Hepatocyte (in vitro differentiated cells): ENCODE results near the gene NACA2. TPM values are rescaled to one million over a fixed set of nuclear protein-coding genes. Genes with fewer than 3 reads are reported as not detected.
A peak's percentile ranks its signal among the peaks of the same experiment; 100 is the strongest.

Source experiments
- DNase-seq: peaks from one replicate; pipeline ENCODE4 v3.0.0-alpha.2; 2016; ENCODE audit warnings: low spot score
- H2AFZ ChIP-seq: fragments of 200-600 bp; sonication (generic); 2 replicates; pipeline ENCODE4 v1.6.0; 2016; ENCODE audit warnings: antibody characterized with exemption, mild to moderate bottlenecking
- H3K27ac ChIP-seq: fragments of 200-600 bp; sonication (generic); 2 replicates; pipeline ENCODE4 v1.5.1; 2016; ENCODE audit warnings: mild to moderate bottlenecking
- H3K27me3 ChIP-seq: fragments of 200-600 bp; sonication (generic); 2 replicates; pipeline ENCODE4 v1.6.1; 2016
- H3K36me3 ChIP-seq: fragments of 200-600 bp; sonication (generic); replicated peaks from 2 replicates; pipeline ENCODE4 v1.5.1; 2016; ENCODE audit warnings: low read depth; ENCODE audit not compliant: insufficient read depth
- H3K4me1 ChIP-seq: fragments of 200-600 bp; sonication (generic); 2 replicates; pipeline ENCODE4 v1.5.1; 2016; ENCODE audit warnings: mild to moderate bottlenecking, moderate library complexity; ENCODE audit not compliant: insufficient read depth
- H3K4me2 ChIP-seq: fragments of 200-600 bp; sonication (generic); 2 replicates; pipeline ENCODE4 v1.6.0; 2016
- H3K4me3 ChIP-seq: fragments of 200-600 bp; sonication (generic); 2 replicates; pipeline ENCODE4 v1.5.1; 2016; ENCODE audit warnings: mild to moderate bottlenecking
- H3K79me2 ChIP-seq: fragments of 200-600 bp; sonication (generic); 2 replicates; pipeline ENCODE4 v1.6.0; 2017; ENCODE audit warnings: mild to moderate bottlenecking
- H3K9me2 ChIP-seq: fragments of 200-600 bp; sonication (generic); replicated peaks from 2 replicates; pipeline ENCODE4 v1.6.0; 2017; ENCODE audit warnings: mild to moderate bottlenecking; ENCODE audit not compliant: insufficient read depth
- H3K9me3 ChIP-seq: fragments of 200-600 bp; sonication (generic); 2 replicates; pipeline ENCODE4 v1.5.1; 2016; ENCODE audit warnings: low read depth, mild to moderate bottlenecking
- H4K20me1 ChIP-seq: fragments of 200-600 bp; sonication (generic); 2 replicates; pipeline ENCODE4 v1.6.0; 2016; ENCODE audit warnings: mild to moderate bottlenecking; ENCODE audit not compliant: insufficient read depth, poor library complexity, severe bottlenecking
- EZH2 ChIP-seq: fragments of 200-600 bp; sonication (generic); IDR thresholded peaks from 2 replicates; pipeline ENCODE4 v1.6.1; 2016; ENCODE audit warnings: antibody characterized with exemption, mild to moderate bottlenecking, borderline replicate concordance
- EZH2phosphoT487 ChIP-seq: fragments of 200-600 bp; sonication (generic); IDR thresholded peaks from one replicate; pipeline ENCODE4 v1.6.1; 2018; ENCODE audit warnings: antibody characterized with exemption, mild to moderate bottlenecking, low read depth, moderate library complexity; ENCODE audit not compliant: unreplicated experiment, severe bottlenecking
- WGBS: methylation state at CpG from one replicate; pipeline ENCODE4 v1.1.6; 2016; ENCODE audit warnings: low lambda C conversion rate; ENCODE audit errors: missing lambda C conversion rate; 5-methylcytosine and 5-hydroxymethylcytosine counted together
- polyA plus RNA-seq: library from polyadenylated mRNA; unstranded; fragments of >200 nt; fragmentation: Nextera tagmentation; extraction: Ambion mirVana; gene quantifications from 2 replicates; pipeline ENCODE4 v1.2.1, GENCODE V29; 2016
- total RNA-seq: library from RNA; depleted of rRNA; stranded (reverse); fragments of >200 nt; gene quantifications from 2 replicates; pipeline ENCODE4 v1.2.3, GENCODE V29; 2014
- TF ChIP-seq, protein P1 (sequence below): fragments of 200-600 bp; sonication (generic); IDR thresholded peaks from 2 replicates; pipeline ENCODE4 v1.5.1; 2016; ENCODE audit warnings: antibody characterized with exemption, mild to moderate bottlenecking; ENCODE audit not compliant: poor library complexity

Gene NACA2
- total and polyA plus RNA-seq, 2 experiments from 2014 or later = not detected

DNA sequence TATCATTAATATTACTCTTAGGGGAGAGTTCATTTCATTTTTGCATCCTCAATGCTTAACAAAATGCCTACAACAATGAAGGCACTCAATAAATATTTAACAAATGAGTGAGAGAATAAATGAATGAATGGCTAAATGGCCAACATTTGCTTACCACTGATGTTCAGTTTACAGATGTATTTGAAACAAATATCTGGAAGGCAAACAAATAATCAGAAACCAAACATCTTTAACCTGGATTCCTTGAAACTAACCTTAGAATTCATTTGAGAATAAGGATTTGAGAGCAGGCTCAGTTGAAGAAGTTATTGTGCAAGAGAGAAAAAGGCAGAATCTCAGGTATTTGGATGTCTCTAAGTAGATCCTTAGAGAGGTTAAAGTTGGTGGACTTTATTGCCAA, 8.4 kb downstream of the NACA2 start:
- H3K4me3 ChIP-seq = no peak overlapping the region
- no peaks in the 10 kb centered on the region for H3K9me2 ChIP-seq
- H3K4me2 ChIP-seq = no peak overlapping the region
- H3K27ac ChIP-seq = no peak overlapping the region
- H3K9me3 ChIP-seq = no peaks in the 10 kb centered on the region
- H3K36me3 ChIP-seq = no peaks in the 10 kb centered on the region
- no peaks in the 10 kb centered on the region for H3K27me3 ChIP-seq
- H3K4me1 ChIP-seq = peaks cover 19% of the 10 kb centered on the region
- H4K20me1 ChIP-seq = no peaks in the 10 kb centered on the region
- H3K79me2 ChIP-seq = no peaks in the 10 kb centered on the region
- TF ChIP-seq EZH2phosphoT487 (no peak), EZH2 (no peak)
- TF ChIP-seq, protein P1, sequence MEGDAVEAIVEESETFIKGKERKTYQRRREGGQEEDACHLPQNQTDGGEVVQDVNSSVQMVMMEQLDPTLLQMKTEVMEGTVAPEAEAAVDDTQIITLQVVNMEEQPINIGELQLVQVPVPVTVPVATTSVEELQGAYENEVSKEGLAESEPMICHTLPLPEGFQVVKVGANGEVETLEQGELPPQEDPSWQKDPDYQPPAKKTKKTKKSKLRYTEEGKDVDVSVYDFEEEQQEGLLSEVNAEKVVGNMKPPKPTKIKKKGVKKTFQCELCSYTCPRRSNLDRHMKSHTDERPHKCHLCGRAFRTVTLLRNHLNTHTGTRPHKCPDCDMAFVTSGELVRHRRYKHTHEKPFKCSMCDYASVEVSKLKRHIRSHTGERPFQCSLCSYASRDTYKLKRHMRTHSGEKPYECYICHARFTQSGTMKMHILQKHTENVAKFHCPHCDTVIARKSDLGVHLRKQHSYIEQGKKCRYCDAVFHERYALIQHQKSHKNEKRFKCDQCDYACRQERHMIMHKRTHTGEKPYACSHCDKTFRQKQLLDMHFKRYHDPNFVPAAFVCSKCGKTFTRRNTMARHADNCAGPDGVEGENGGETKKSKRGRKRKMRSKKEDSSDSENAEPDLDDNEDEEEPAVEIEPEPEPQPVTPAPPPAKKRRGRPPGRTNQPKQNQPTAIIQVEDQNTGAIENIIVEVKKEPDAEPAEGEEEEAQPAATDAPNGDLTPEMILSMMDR = no peak
- DNase-seq = no peak
- no peak overlapping the region for H2AFZ ChIP-seq

DNA sequence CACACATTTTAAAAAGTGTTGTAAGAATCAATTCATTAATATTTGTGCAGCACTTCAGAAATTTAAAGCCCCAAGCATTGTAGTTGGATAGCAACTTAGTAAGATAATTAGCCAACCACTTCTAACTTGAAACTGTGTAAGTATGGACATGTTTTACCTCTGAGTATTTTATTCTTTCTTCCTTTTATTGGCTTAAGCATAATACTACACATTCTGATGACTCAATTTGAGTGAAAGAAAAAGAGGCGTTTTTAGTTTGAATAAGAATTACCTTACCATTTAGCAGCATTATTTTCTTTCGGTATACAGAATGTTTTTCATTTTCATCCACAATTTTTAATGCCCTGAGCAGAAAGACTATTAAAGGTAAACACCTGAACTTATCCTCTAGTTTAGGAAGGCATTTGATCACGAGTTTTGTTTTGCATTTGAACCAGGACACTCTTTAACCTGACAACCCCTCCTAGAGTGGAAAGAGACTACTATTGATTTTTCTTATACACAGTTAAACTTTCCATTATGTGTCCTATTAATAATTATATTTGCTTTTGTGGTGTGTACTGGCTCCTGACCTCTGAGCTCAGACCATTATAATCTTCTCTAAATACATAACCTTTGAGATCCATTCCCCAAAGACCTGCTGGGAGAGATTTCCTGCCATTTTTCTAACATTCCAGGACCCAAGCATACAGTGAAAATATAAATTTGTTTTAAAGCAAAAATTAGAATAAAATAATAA, 9.2 kb downstream of the NACA2 start:
- no peaks in the 10 kb centered on the region for H3K79me2 ChIP-seq
- TF ChIP-seq EZH2 (no peak), EZH2phosphoT487 (no peak)
- TF ChIP-seq, protein P1 = no peak
- H3K4me2 ChIP-seq = peak overlapping the region; percentile 4
- H3K4me1 ChIP-seq = peaks cover 19% of the 10 kb centered on the region
- no peaks in the 10 kb centered on the region for H3K36me3 ChIP-seq
- H2AFZ ChIP-seq = no peak overlapping the region
- H3K9me2 ChIP-seq = no peaks in the 10 kb centered on the region
- no peaks in the 10 kb centered on the region for H3K9me3 ChIP-seq
- H3K27me3 ChIP-seq = no peaks in the 10 kb centered on the region
- no peaks in the 10 kb centered on the region for H4K20me1 ChIP-seq
- WGBS = 66% methylated on average over 3 of the region's 3 CpGs
- no peak for DNase-seq
- H3K4me3 ChIP-seq = no peak overlapping the region
- H3K27ac ChIP-seq = peak overlapping the region; percentile 7

DNA sequence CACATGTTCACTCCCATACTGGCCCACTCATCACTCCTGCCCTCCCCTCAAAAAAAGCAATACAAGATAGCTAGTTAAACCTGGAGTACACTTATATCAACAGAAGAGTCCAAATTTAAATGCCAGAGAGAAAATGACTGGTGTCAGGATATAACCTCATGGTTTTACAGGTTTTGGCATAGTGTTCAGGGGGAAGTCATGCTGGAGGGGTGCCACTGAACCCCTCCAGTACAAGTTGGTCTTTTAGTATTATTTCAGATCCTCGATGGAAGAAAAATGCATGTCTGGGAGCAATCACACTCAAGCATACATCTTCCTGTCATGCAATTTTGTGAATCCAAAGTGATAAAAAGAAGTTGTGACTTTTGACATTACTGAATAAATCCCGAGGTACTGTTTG, 10.5 kb downstream of the NACA2 start:
- peaks cover 19% of the 10 kb centered on the region for H3K4me1 ChIP-seq
- DNase-seq = no peak
- no peak overlapping the region for H3K4me3 ChIP-seq
- peak overlapping the region; percentile 44 for H3K27ac ChIP-seq
- H3K36me3 ChIP-seq = no peaks in the 10 kb centered on the region
- no peaks in the 10 kb centered on the region for H4K20me1 ChIP-seq
- peak overlapping the region; percentile 32 for H2AFZ ChIP-seq
- H3K79me2 ChIP-seq = no peaks in the 10 kb centered on the region
- no peaks in the 10 kb centered on the region for H3K27me3 ChIP-seq
- TF ChIP-seq EZH2 (no peak), EZH2phosphoT487 (no peak)
- TF ChIP-seq, protein P1 = no peak
- no peaks in the 10 kb centered on the region for H3K9me3 ChIP-seq
- no peaks in the 10 kb centered on the region for H3K9me2 ChIP-seq
- H3K4me2 ChIP-seq = peak overlapping the region; percentile 60
- 58% methylated on average over 2 of the region's 2 CpGs for WGBS
